GM20431 (cell line): ENCODE measurements around the gene BLM.

Source experiments
- in situ Hi-C: fragments of 300-500 bp; cut with MseI, MboI; formaldehyde crosslinking; loops from one replicate; pipeline ENCODE4 v1.15.0; 2020; ENCODE audit warnings: low sequenced_read_pairs; ENCODE audit not compliant: unreplicated experiment

Gene BLM

GRCh38 chr15:90773485-90773884, 56.3 kb downstream of the BLM start:
- in situ Hi-C loops: no loop called here

GRCh38 chr15:90774731-90775514, 57.8 kb downstream of the BLM start:
- in situ Hi-C loops: no loop called here

DNA sequence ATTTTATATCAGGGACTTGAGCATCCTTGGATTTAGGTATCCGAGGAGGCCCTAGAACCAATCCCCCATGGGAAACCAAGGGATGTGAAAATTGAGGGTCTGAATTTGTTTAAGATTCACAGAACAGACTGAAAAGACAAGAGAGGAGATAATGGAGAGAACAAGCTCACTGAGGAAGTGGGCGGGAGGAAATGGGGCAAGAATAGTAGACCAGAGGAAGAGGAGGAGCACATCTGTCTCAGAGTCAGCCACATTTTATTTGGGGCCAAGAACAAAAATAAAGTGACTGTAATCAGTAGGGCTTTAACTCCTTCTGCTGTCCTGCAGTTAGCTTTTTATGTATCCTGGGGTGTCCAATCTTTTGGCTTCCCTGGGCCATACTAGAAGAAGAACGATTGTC, 63.8 kb downstream of the BLM start:
- in situ Hi-C loops: no loop called here

DNA sequence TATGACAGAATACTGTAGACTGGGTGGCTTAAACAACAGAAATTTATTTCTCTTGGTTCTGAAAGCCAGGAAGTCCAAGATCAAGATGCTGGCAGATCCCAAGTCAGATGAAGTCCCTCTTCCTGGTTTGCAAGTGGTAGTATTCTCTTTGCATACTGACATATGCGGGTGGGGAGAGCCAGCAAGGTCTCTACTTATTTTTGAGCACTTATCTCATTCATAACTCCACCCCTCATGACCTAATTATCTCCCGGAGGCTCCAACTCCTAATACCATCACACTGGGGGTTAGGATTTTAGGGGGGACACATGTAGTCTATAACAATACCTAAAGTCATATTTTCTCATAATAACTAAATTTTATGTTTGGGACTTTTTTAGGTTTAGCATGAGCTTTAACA, 65.3 kb downstream of the BLM start:
- in situ Hi-C loops: no loop called here

GRCh38 chr15:90787881-90788280, 70.7 kb downstream of the BLM start:
- in situ Hi-C loops: no loop called here

- in situ Hi-C loops: no loop called here
Observed at GRCh38 chr15:90789462-90789861, 72.3 kb downstream of the BLM start.

- in situ Hi-C loops: no loop called here
Observed at GRCh38 chr15:90790057-90790456, 72.9 kb downstream of the BLM start.

GRCh38 chr15:90790561-90790960, 73.4 kb downstream of the BLM start:
- in situ Hi-C loops: no loop called here

GRCh38 chr15:90794538-90794937, 77.4 kb downstream of the BLM start:
- in situ Hi-C loops: no loop called here

DNA sequence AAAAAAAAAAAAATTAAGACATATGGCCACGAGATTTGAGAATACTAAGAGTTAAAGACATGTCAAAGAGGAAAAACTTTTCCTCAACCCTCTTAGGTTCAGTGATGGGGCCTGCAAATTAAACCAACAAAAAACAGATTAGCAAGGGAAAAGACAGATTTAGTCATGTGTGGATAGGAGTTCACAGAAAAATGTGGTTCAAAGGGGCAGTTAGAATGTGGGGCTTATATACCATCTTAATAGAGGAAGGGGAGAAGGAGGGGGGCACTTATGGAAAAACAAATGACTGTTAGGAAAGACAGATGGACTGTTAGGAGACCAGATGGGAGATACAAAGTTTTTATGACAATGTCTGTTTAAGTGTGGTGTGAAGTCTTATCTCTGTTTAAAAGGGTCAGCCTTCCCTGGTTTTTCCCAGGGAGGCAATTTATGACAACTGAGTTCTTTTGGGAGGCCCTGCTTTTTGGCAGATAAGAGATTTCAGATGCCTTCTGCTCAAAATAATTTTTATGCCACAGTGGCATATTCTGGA, 82.6 kb downstream of the BLM start:
- in situ Hi-C loops: no loop called here

GRCh38 chr15:90801803-90802202, 84.7 kb downstream of the BLM start:
- in situ Hi-C loops: no loop called here

DNA sequence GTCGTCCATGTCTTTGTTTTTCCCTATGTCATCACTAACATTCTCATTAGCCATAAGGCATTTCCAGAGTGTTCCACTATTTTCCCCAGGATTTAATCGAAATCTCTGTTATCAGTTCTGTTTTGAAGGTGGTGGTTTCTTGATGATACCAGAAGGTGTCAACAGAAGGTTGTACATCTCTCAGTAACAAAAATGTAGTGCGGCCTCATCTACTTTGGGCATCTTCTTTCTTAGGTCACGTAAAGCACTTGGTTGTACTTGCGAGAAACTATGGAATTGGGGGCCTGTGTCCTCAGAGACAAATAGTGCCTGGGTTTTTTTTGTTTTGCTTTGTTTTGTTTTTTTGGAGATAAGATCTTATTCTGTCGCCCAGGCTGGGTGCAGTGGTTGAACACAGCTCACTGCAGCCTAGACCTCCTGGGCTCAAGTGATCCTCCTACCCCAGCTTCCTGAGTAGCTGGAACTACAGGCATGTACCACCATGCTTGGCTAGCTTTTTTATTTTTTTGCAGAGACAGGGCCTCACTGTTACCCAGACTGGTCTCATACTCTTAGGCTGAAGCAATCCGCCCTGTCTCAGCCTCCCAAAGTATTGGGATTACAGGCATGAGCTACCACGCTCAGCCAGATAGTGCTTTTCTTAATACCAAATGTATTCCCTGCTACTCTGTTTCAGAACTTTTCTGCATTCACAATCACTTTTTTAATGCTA, 90.1 kb downstream of the BLM start:
- in situ Hi-C loops: no loop called here

DNA sequence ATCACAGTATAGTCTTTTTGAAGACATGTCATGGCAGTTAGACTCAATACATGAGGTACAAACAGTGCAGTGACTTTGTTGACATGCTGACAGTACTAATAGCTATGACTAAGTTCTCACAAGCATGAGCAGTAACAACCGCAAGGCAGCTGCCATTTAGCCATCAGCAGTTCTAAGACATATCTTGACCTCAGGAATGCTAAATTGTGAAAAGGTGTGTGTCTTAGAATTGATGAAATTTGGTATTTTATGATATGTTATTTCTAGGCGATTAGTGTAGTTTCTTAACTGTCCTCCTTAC, 90.6 kb downstream of the BLM start:
- in situ Hi-C loops: no loop called here

- in situ Hi-C loops: no loop called here
Observed at GRCh38 chr15:90808517-90809235, 91.5 kb downstream of the BLM start.

GRCh38 chr15:90809536-90809935, 92.4 kb downstream of the BLM start:
- in situ Hi-C loops: no loop called here

DNA sequence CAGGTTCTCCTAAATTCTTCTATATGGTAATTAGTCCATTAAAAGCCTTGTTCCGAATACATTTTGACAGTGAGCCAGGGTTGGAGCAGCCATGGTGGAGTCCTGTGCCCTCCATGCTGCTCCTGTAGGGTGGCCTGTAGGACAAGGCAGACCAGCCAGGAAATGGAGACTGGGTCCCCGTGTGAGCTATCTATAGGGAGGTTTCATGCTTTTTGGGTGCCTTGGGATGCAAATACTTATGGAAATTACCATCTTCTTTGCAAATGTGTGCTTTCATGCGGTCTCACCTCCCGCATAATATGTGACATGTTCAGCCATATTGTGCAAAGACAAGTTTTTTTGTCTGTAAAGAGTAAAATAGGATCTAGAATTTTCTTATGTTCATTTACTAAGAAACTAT, 93.2 kb downstream of the BLM start:
- in situ Hi-C loops: no loop called here

GRCh38 chr15:90812171-90812957, 95.2 kb downstream of the BLM start:
- in situ Hi-C loops: no loop called here

- in situ Hi-C loops: no loop called here
Observed at GRCh38 chr15:90812958-90813265, 95.8 kb downstream of the BLM start.

DNA sequence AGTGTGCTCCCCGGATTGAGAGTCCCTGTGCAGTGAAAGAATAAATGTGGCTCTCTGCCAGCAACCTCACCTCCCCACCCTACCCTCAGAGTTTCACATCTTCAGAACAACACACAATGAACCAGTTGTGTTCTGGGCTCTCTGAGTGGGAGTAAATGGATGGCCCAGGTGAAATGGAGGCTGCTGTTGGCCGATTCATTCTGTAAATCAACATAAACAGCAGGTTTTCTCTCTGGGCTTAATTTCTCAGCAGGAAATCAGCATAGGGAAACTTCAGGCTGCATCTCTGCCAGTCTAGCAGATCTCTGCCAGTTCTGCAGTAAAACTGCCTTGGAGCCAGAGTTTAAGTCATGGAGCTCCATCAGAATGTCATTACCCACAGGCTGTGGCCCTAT, 96.6 kb downstream of the BLM start:
- in situ Hi-C loops: no loop called here

DNA sequence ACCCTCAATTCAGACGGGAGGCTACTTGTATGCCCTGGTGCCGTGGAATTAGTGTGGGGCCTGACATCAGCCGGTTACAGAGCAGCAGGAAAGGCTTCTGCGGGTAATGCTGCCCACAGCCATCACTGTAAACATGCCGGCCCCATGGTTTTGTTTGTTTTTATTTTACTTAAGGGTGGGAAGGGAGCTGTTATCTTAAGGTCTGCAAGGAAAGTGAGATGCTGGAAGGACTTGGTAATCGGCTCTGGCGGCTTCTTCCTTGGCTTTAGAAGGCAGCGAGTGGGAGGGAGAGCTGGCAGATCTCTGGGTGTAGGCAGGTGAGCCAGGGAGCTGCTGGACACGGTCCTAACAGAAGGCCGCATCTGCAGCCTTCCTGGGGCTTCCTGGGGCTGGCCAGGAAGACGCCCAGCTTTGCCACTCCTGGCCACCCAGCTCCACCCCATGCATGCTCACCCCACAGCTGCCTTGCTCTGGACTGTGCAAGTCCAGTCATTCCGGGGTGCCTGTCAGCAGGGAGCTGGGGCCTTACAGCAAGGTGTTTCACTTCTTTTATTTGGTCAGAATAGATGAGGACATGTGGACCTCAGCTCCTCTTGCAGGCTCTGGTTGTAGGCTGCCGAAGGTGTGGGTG, 97.2 kb downstream of the BLM start:
- in situ Hi-C loops: no loop called here
